ENCODE measurements around the gene L3MBTL3. TPM values are rescaled to one million over a fixed set of nuclear protein-coding genes. Genes with fewer than 3 reads are reported as not detected.

The L3MBTL3 gene
- total RNA-seq, 1 donor from 2014 or later: 33.9 TPM

- DNase-seq (ENCODE audit: low read depth in 2 of 2): peak in 1 of 2 donors; percentile 29
These were observed 160.3 kb downstream of the L3MBTL3 start for GRCh38 chr6:130178692-130179091.

DNA sequence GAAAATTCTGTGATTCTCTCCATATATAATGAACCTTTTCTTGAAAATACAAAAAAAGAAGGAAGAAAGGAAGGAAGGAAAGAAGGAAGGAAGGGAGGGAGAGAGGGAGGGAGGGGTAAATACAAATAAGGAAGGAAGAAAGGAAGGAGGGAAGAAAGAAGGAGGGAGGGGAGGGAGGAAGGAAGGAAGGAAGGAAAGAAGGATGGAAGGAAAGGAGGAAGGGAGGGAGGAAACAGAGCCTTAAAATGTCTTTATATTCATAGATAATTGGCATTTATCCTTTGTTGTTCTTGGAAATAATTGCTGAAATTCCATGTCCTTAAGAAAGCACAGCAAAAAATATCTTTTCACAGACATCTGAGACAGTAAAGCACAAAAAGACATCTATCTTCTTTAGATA, 164.1 kb downstream of the L3MBTL3 start:
- no peak for DNase-seq (ENCODE audit: low read depth in 2 of 2)

GRCh38 chr6:130183271-130184222, 165.2 kb downstream of the L3MBTL3 start:
- DNase-seq (ENCODE audit: low read depth in 2 of 2): no peak

- no peak for DNase-seq (ENCODE audit: low read depth in 2 of 2)
These were observed 167.3 kb downstream of the L3MBTL3 start for GRCh38 chr6:130185658-130186057.

DNA sequence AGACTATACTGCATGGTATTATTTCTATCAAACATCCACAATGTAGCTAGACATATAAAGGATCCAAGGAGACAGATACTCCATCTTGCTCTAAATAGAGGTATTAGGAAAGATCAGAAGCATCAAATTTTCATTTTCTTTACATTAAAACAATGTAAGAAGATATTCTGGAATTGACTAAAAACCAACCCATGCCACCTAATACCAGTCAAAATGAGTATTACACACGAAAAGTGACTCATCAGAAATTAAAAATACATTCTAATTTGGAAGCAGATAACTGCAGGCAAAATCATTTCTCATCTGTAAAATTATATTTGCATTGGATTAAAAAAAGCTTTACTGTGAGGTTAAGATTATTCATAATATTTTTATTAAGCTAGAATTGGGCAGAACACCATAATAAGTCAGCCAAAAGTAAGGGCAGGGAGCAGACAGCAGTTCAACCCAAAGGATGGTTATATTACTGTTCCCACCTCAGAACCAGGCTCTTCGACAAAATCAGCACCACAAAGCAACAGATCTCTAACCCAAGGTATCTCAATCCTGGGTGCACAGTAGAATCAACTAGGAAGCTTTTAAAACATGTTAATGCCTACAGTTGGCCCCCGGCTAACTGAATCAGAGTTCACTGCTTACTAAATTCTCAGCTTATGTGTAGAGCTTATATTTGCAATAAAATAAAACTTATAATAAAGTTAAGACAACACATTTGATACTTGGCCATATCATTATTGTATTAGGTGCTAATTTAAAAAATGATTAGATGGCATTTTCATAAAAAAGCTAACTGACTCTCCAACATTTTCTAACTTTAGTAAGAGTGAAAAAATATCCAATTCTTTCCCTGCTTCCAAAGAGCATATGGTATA, 169.2 kb downstream of the L3MBTL3 start:
- DNase-seq (ENCODE audit: low read depth in 2 of 2): no peak

- DNase-seq (ENCODE audit: low read depth in 2 of 2): no peak
These were observed 170.0 kb downstream of the L3MBTL3 start for GRCh38 chr6:130188207-130188899.

- no peak for DNase-seq (ENCODE audit: low read depth in 2 of 2)
These were observed 171.4 kb downstream of the L3MBTL3 start for GRCh38 chr6:130189531-130190397.

Other genes starting within 250 kb of the L3MBTL3 start
- gene TMEM244, start 157.3 kb upstream of the L3MBTL3 start, total RNA-seq: not detected in 2 replicates
- gene SAMD3, start 204.4 kb downstream of the L3MBTL3 start, total RNA-seq: not detected in 2 replicates